GM21515 (cell line): Measurements from ENCODE around the gene CAPN15.

Source experiments
- ATAC-seq: cut with Tn5 transposase; IDR thresholded peaks from one replicate; pipeline ENCODE4 v1.9.1; 2021; ENCODE audit not compliant: unreplicated experiment

CAPN15 gene

DNA sequence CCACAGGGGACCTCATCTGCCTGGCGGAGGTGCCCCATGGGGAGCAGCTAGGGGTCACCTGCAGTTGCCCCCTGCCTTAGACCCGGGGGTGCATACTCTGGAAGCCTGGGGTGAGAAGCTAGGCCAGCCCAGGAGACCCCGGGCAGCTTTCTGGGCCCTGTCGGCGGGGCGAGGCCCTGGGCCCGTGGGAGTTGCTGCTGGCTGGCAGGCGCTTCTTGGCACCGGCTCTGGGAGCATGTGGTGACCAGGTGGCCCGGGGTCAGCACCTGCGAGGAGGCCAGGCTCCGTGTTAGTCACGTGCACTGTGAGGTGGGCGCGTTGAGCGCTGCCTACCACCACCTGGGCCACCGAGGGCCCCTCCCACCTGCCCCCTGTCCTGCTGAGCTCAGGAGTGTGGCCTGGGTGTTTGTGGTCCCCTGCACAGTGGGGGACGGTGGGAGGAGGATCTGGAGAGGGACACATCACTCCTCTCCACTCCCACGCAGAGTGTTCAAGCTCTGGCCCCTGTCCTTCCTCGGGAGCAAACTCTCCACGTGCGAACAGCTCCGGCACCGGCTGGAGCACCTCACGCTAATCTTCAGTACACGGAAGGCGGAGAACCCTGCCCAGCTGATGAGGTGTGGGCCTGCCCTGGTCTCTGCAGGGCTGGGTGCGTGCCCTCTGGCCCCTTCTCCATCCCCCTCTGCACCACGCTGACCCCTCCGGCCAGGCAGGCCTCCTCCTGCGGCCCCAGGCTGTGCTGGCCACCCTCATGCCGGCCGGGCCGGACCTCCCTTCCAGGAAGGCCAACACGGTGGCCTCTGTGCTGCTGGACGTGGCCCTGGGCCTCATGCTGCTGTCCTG lies 48.1 kb downstream of the CAPN15 start:
- no peak for ATAC-seq

- no peak for ATAC-seq
These were observed 48.8 kb downstream of the CAPN15 start for GRCh38 chr16:576197-576822.

DNA sequence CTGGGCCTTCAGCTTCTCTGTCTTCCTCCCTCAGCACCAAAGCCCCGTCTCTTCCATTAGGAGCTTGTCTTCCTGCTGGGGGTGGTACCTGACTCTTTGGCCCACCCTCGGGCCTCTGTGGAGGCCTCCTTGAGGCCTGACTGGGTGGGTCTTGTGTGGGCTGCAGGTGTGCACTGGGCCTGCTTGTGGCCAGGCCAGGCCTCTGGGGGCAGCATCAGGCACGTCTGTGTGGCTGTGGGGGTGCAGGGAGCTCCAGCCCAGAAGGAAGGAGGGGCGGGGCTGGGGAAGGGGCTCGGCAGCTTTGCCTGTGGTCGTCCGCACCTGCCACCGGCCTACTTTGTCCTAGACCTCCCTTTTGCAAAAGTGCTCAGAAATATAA lies 49.3 kb downstream of the CAPN15 start:
- ATAC-seq = no peak

GRCh38 chr16:577796-578195 lies 50.3 kb downstream of the CAPN15 start:
- no peak for ATAC-seq

DNA sequence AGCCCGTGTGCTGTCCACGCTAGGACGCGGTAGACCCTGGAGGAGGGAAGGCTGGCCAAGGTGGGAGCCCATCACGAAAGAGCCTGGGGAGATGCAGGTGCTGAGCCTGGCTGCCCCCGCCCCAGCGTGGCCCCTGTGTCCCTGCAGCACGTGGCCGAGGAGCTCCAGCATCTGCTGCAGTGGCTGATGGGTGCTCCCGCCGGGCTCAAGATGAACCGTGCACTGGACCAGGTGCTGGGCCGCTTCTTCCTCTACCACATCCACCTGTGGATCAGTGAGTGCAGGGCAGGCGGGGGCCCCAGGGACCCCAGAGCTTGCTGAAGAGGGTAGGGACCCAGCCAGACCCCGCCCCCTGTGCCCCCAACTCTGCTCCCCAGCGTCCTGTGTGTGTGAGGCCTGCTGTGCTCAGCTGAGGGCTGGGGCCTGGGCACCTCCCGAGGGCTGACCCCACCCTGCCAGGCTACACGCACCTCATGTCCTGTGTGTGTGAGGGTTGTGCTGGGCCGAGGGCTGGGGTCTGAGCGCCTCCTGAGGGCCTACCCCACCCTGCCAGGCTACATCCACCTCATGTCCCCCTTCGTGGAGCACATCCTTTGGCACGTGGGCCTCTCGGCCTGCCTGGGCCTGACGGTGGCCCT lies 50.8 kb downstream of the CAPN15 start:
- no peak for ATAC-seq

GRCh38 chr16:578870-579405 lies 51.4 kb downstream of the CAPN15 start:
- ATAC-seq = no peak

DNA sequence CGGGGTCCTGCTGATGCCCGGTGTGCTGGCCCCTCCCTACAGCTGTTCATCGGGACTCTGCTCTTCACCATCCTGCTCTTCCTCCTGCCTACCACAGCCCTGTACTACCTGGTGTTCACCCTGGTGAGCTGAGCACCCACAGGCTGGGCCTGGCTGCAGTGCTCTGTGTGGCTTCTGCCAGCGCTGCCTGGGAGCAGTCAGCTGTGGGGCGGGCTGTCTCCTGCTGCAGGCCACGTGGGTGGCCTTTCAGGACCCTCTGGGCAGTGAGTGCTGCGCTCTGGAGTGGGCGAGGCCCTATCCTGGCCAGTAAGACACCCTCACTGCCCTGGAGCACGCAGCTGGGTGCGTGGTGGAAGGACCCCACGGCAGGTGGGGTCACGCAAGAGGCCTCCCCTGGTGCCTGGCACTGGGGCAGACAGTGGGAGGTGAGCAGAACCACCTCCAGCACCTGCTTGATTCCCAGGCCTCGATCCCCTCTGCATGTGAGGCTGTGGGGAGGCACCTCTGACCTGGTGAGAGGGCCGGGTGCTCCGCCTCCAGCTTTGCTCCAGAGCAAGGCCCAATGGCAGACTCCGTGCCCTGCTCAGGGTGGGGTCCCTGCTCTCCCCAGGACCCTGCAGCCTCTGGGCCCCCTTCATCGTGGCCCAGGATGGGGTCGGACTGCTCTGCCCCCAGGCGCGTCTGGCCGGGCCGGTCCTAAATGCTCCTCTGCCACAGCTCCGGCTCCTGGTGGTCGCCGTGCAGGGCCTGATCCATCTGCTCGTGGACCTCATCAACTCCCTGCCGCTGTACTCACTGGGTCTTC lies 52.8 kb downstream of the CAPN15 start:
- no peak for ATAC-seq

- ATAC-seq = no peak
These were observed 53.5 kb downstream of the CAPN15 start for GRCh38 chr16:580946-581498.

- no peak for ATAC-seq
These were observed 54.7 kb downstream of the CAPN15 start for GRCh38 chr16:582218-582613.

DNA sequence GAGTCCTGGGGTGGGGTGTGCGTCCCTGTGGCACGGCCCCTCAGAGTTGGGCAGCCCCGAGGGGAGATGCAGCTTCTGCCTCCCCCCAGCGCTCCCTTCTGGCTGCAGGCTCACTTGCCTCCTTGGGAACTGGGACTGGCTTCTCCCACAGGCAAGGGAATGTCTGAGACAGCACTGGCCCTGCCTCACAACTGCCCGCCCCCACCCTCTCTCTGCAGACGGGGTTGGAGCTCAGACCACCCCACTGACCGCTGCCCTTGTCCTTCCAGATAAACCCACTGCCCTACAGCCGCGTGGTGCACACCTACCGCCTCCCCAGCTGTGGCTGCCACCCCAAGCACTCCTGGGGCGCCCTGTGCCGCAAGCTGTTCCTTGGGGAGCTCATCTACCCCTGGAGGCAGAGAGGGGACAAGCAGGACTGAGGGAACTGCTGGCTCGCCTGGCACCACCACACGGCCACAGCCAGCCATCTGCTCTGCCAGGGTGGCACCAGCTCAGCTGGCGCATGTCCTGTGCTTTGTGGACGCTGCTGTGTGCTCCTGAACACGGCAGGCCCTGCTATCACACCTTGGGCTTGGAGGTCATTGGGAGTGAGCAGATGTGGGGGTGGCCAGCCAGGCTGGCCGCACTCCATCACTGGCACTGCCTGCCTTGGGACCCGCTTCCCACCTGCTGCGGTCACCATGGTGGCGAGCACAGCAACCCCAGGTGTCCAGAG lies 55.3 kb downstream of the CAPN15 start:
- no peak for ATAC-seq

DNA sequence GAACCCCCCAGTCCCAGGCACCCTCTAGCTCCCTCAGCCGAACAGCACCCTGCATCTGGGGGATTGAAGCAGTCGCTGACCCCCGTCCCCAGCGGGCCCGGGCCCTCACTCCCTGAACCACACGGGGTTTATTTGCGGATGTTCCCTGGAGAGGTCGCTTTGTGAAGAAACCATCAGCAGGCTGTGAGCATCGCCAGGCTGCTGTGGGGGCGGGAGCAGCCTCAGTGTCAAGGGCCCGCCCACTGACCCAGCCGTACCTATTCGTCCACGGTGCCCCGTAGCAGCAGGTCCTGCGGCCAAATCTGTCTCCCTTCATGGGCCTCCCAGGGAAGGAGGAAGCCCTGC lies 55.9 kb downstream of the CAPN15 start:
- no peak for ATAC-seq

DNA sequence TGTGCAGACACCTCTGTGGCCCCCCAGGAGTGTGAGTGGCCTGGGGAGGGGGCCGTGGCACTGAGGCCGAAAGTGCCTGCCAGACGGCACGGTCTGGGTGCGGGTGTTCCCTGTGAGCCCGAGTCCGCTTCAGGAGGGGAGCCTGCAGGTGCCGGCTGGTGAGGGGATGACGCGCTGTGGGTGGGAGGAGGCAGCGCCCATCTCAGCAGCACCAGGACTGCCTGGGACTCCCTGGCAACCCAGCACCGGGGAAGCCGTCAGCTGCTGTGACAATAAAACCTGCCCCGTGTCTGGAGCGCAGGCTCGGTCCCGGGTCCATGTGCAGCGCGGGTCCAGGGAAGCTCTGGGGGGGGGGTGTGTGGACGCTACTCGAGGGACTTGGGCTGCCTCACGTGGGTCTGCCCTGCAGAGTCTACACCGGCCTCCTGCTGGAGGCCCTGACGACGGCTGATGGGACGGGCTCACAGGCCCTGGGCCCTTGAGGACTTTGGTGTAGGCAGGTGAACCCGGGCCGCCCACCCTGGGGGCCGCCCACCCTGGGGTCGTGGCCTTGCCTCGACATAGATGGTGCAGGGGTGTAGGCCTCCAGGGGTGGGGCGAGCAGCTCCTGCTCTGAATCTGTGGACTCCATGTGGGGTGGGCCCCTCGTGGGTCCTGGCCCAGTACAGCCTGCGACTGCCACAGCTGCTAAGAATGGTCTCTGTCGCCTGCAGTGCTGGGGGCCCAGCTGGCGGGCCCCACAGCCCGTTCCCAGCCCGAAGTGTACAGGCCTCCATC lies 56.5 kb downstream of the CAPN15 start:
- ATAC-seq = no peak

- no peak for ATAC-seq
These were observed 57.8 kb downstream of the CAPN15 start for GRCh38 chr16:585351-585750.

DNA sequence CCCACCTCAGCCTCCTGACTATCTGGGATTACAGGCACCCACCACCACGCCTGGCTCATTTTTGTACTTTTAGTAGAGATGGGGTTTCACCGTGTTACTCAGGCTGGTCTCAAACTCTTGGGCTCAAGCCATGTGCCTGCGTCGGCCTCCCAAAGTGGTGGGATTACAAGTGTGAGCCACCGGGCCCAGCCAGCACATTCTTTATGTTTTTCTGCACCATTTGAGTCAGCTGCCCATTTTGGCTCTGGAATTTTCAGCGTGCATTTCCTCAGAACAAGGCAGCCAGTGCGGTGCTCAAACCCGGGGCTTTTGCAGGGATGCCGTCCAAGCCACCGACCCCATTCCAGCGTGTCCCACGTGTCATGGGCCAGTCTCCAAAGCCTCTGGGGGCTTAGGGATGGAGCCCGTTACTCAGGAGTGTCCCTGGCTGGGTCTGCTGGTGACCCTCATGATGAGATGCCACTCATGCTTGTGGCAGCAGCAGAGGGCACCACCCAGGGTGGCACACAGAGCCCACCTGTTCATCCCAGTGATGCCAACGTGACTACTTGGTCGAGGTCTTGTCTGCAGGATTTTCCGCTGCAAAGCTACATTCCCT lies 58.6 kb downstream of the CAPN15 start:
- ATAC-seq = no peak

GRCh38 chr16:586645-587590 lies 59.4 kb downstream of the CAPN15 start:
- ATAC-seq = no peak

DNA sequence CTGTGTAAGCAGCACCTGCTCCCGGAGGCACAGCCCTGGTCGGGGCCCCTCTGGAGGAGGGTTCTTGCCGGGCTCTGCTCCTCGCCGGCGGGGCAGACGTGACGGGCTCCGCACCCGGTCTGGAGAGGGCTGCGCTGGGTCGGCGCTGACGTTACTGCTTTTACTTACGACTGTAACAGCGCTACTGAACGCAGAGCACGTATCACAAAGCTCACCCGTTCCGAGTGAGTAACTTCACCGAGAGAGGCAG lies 61.1 kb downstream of the CAPN15 start:
- peak; percentile 14 for ATAC-seq

GRCh38 chr16:588889-589657 lies 61.6 kb downstream of the CAPN15 start:
- ATAC-seq = peak; percentile 68
